H1 (cell line): ENCODE data around the gene U2SURP. TPM values are rescaled to one million over a fixed set of nuclear protein-coding genes. Genes with fewer than 3 reads are reported as not detected.
A peak's percentile ranks its signal among the peaks of the same experiment; 100 is the strongest.

Experiments used
- CTCF ChIA-PET: fragments of 300-600 bp; sonication (Branson Sonifier 250); formaldehyde crosslinking; loops from one replicate; lab custom pipeline; 2021; ENCODE audit not compliant: partially characterized antibody; lab: Charles Lee
- POLR2A ChIA-PET: fragments of 300-600 bp; sonication (Branson Sonifier 250); formaldehyde crosslinking; loops from one replicate; lab custom pipeline; 2021; ENCODE audit warnings: inconsistent platforms; ENCODE audit not compliant: partially characterized antibody; lab: Charles Lee
- DNase-seq, 2 experiments: peaks; one replicate each; pipeline versions ENCODE4 v3.0.0 to v3.0.0-alpha.2; 2010 to 2022; ENCODE audit warnings: low spot score in 2 of 2, low read depth in 1 of 2, mixed read lengths in 1 of 2
- FAIRE-seq: peaks from 2 replicates; lab custom pipeline; 2011; peaks lifted over from hg19 to GRCh38; lab: Jason Lieb, UNC
- H2AFZ ChIP-seq: 2 replicates; pipeline ENCODE4 v1.8.1; 2012; ENCODE audit warnings: low read length, inconsistent platforms
- H2AK5ac ChIP-seq: 2 replicates; pipeline ENCODE4 v1.6.1; 2013; ENCODE audit warnings: low read depth, low read length
- H2BK120ac ChIP-seq: replicated peaks from 2 replicates; pipeline ENCODE3; 2013; ENCODE audit warnings: low read depth, low read length, inconsistent platforms
- H2BK12ac ChIP-seq: 2 replicates; pipeline ENCODE4 v1.6.1; 2013; ENCODE audit warnings: low read depth, low read length
- H2BK15ac ChIP-seq: 2 replicates; pipeline ENCODE4 v1.6.1; 2013; ENCODE audit warnings: low read length
- H2BK20ac ChIP-seq: 2 replicates; pipeline ENCODE4 v1.6.1; 2013; ENCODE audit warnings: low read length
- H2BK5ac ChIP-seq: 2 replicates; pipeline ENCODE4 v1.6.1; 2013; ENCODE audit warnings: low read depth, low read length
- H3K14ac ChIP-seq: 2 replicates; pipeline ENCODE4 v1.6.1; 2013; ENCODE audit warnings: inconsistent platforms; ENCODE audit not compliant: insufficient read length
- H3K18ac ChIP-seq: 2 replicates; pipeline ENCODE4 v1.6.1; 2013; ENCODE audit warnings: low read length; ENCODE audit errors: extremely low read depth
- H3K23ac ChIP-seq: 2 replicates; pipeline ENCODE4 v1.6.1; 2013; ENCODE audit warnings: inconsistent platforms; ENCODE audit not compliant: insufficient read length
- H3K23me2 ChIP-seq: 2 replicates; pipeline ENCODE4 v1.6.1; 2013; ENCODE audit warnings: low read depth, low read length
- H3K27ac ChIP-seq: 2 replicates; pipeline ENCODE4 v1.6.1; 2011; ENCODE audit warnings: low read depth, low read length, inconsistent platforms
- H3K27me3 ChIP-seq, 4 experiments: replicated peaks in 1 of 4; 1 replicate in 1 of 4; 2 replicates in 3 of 4; pipeline versions ENCODE4 v1.6.1 to v1.8.1; 2011 to 2013; ENCODE audit warnings: low read length in 3 of 4, mild to moderate bottlenecking in 3 of 4, inconsistent platforms in 2 of 4, mixed read lengths in 2 of 4, moderate library complexity in 1 of 4; ENCODE audit not compliant: control insufficient read depth in 3 of 4, insufficient read depth in 3 of 4; ENCODE audit errors: extremely low read depth in 1 of 4
- H3K36me3 ChIP-seq, 4 experiments: 2 replicates each; pipeline versions ENCODE4 v1.6.1 to v1.8.1; 2011 to 2013; ENCODE audit warnings: mild to moderate bottlenecking in 4 of 4, low read length in 3 of 4, moderate library complexity in 2 of 4, control low read depth in 1 of 4, inconsistent platforms in 1 of 4; ENCODE audit not compliant: insufficient read depth in 4 of 4, control insufficient read depth in 2 of 4
- H3K4ac ChIP-seq: replicated peaks from 2 replicates; pipeline ENCODE3; 2013; ENCODE audit warnings: low read length, low read depth, mixed read lengths, inconsistent platforms; ENCODE audit not compliant: insufficient read length
- H3K4me1 ChIP-seq, 4 experiments: replicated peaks in 1 of 4; 1 replicate in 1 of 4; 2 replicates in 3 of 4; pipeline versions ENCODE4 v1.6.1 to v1.8.1; 2011 to 2013; ENCODE audit warnings: low read length in 3 of 4, inconsistent platforms in 2 of 4, mixed read lengths in 1 of 4; ENCODE audit not compliant: insufficient read depth in 4 of 4, control insufficient read depth in 3 of 4
- H3K4me2 ChIP-seq, 2 experiments: 2 replicates each; pipeline versions ENCODE4 v1.6.1 to v1.8.1; 2011 to 2013; ENCODE audit warnings: low read depth in 2 of 2, low read length in 2 of 2, control low read depth in 1 of 2, inconsistent platforms in 1 of 2, mild to moderate bottlenecking in 1 of 2; ENCODE audit not compliant: insufficient read depth in 1 of 2
- H3K4me3 ChIP-seq, 4 experiments: fragments of 200-600, 300-600 bp in 1 of 4; sonication (generic), shearing (Covaris generic), sonication (Bioruptor Twin) in 1 of 4; 2 replicates each; pipeline versions ENCODE4 v1.5.1 to v1.8.1; 2011 to 2016; ENCODE audit warnings: low read length in 4 of 4, low read depth in 3 of 4, control low read depth in 2 of 4, inconsistent platforms in 2 of 4, mild to moderate bottlenecking in 2 of 4, mixed read lengths in 1 of 4, moderate library complexity in 1 of 4; ENCODE audit not compliant: insufficient read depth in 2 of 4; ENCODE audit errors: extremely low read depth in 1 of 4
- H3K56ac ChIP-seq: replicated peaks from 2 replicates; pipeline ENCODE3; 2013; ENCODE audit warnings: low read depth, mild to moderate bottlenecking, mixed read lengths, low read length, inconsistent platforms; ENCODE audit not compliant: insufficient read length
- H3K79me1 ChIP-seq: 2 replicates; pipeline ENCODE4 v1.6.1; 2013; ENCODE audit warnings: low read depth, low read length, control low read depth
- H3K79me2 ChIP-seq, 2 experiments: 2 replicates each; pipeline versions ENCODE4 v1.6.1 to v1.8.1; 2012 to 2013; ENCODE audit warnings: low read length in 2 of 2, mild to moderate bottlenecking in 2 of 2, inconsistent platforms in 1 of 2; ENCODE audit not compliant: insufficient read depth in 2 of 2, control insufficient read depth in 1 of 2
- H3K9ac ChIP-seq, 4 experiments: replicated peaks in 1 of 4; 1 replicate in 1 of 4; 2 replicates in 3 of 4; pipeline versions ENCODE4 v1.6.1 to v1.8.1; 2011 to 2013; ENCODE audit warnings: low read depth in 3 of 4, low read length in 3 of 4, control low read depth in 2 of 4, mild to moderate bottlenecking in 2 of 4, moderate library complexity in 2 of 4, inconsistent platforms in 1 of 4; ENCODE audit errors: extremely low read depth in 1 of 4
- H3K9me3 ChIP-seq, 2 experiments: 2 replicates each; pipeline versions ENCODE4 v1.6.1 to v1.8.1; 2012 to 2013; ENCODE audit warnings: mild to moderate bottlenecking in 2 of 2, moderate library complexity in 2 of 2, control low read depth in 1 of 2, inconsistent platforms in 1 of 2, low read depth in 1 of 2, low read length in 1 of 2, mixed read lengths in 1 of 2; ENCODE audit not compliant: insufficient read depth in 2 of 2
- H4K20me1 ChIP-seq, 2 experiments: replicated peaks in 1 of 2; 2 replicates each; pipeline versions ENCODE3 to v1.8.1; 2011 to 2013; ENCODE audit warnings: inconsistent platforms in 2 of 2, low read length in 2 of 2, mild to moderate bottlenecking in 1 of 2; ENCODE audit not compliant: insufficient read depth in 2 of 2, control insufficient read depth in 1 of 2
- H4K5ac ChIP-seq: 2 replicates; pipeline ENCODE4 v1.6.1; 2013; ENCODE audit warnings: low read length, low read depth, mixed read lengths, inconsistent platforms; ENCODE audit not compliant: insufficient read length
- H4K8ac ChIP-seq: 2 replicates; pipeline ENCODE4 v1.8.0; 2013; ENCODE audit warnings: mild to moderate bottlenecking, moderate library complexity, low read length, inconsistent platforms; ENCODE audit not compliant: insufficient read depth; ENCODE audit errors: extremely low read depth
- H4K91ac ChIP-seq: replicated peaks from 2 replicates; pipeline ENCODE3; 2013; ENCODE audit warnings: low read length, mixed read lengths, inconsistent platforms; ENCODE audit not compliant: insufficient read length
- KDM1A ChIP-seq: fragments of 200-600, 300-600 bp; sonication (generic); IDR thresholded peaks from 2 replicates; pipeline ENCODE4 v1.7.1; 2016; ENCODE audit warnings: mild to moderate bottlenecking, low read length, borderline replicate concordance
- RAD21 ChIP-seq, 2 experiments: IDR thresholded peaks in 1 of 2; conservative IDR thresholded peaks in 1 of 2; 2 replicates each; pipeline ENCODE4 v1.6.1; 2011; ENCODE audit warnings: low read depth in 2 of 2, low read length in 2 of 2, improper control_type of control experiment in 1 of 2, inconsistent platforms in 1 of 2, mild to moderate bottlenecking in 1 of 2, moderate library complexity in 1 of 2
- RBBP5 ChIP-seq: IDR thresholded peaks from 2 replicates; pipeline ENCODE4 v1.7.1; 2012; ENCODE audit warnings: low read depth, mild to moderate bottlenecking, inconsistent platforms, low read length, moderate library complexity, borderline replicate concordance
- TCF12 ChIP-seq: IDR thresholded peaks from 2 replicates; pipeline ENCODE4 v1.6.1; 2011; ENCODE audit warnings: low read depth, mild to moderate bottlenecking, low read length
- TEAD4 ChIP-seq: IDR thresholded peaks from 2 replicates; pipeline ENCODE4 v1.6.1; 2012; ENCODE audit warnings: low read depth, low read length, inconsistent platforms, mixed read lengths
- ZNF274 ChIP-seq: IDR thresholded peaks from 2 replicates; pipeline ENCODE4 v1.7.0; 2012; ENCODE audit warnings: low read length, borderline replicate concordance; ENCODE audit errors: extremely low read depth
- WGBS, 2 experiments: shearing (Covaris generic) in 1 of 2; methylation state at CpG; one replicate each; pipeline versions ENCODE4 v1.1.6 to v1.1.7; 2013 to 2015; ENCODE audit warnings: low lambda C conversion rate in 2 of 2, mixed read lengths in 2 of 2, inconsistent platforms in 1 of 2, low coverage in 1 of 2, missing lambda C conversion rate in 1 of 2; ENCODE audit not compliant: insufficient replicate concordance in 2 of 2, insufficient coverage in 1 of 2, insufficient read length in 1 of 2; ENCODE audit errors: extremely low coverage in 1 of 2, missing lambda C conversion rate in 1 of 2; 5-methylcytosine and 5-hydroxymethylcytosine counted together
- polyA plus RNA-seq, 7 experiments: library from polyadenylated mRNA; depleted of rRNA in 3 of 7; stranded (reverse) in 5 of 7; unstranded in 2 of 7; fragments of >200 nt in 5 of 7; fragments of 200-250 nt in 2 of 7; gene quantifications; 1 replicate in 5 of 7; 2 replicates in 1 of 7; 4 replicates in 1 of 7; pipeline versions ENCODE4 v1.2.1 to v1.2.3, GENCODE V29; 2011 to 2013; ENCODE audit warnings: missing spikeins in 2 of 7, mixed read lengths in 2 of 7
- total RNA-seq: library from RNA; stranded (reverse); fragmentation: NEBNext Ultra II Directional; extraction: Animal tissue kit (Norgen Biotek cat#: 25700); gene quantifications from 2 replicates; pipeline ENCODE4 v1.2.1, GENCODE V29; 2021

Gene U2SURP
- total and polyA plus RNA-seq, 2 of the 8 experiments (the other 6 are each of a cell fraction or from before 2014, with no cell fraction given) = 22.2 to 167 TPM

DNA sequence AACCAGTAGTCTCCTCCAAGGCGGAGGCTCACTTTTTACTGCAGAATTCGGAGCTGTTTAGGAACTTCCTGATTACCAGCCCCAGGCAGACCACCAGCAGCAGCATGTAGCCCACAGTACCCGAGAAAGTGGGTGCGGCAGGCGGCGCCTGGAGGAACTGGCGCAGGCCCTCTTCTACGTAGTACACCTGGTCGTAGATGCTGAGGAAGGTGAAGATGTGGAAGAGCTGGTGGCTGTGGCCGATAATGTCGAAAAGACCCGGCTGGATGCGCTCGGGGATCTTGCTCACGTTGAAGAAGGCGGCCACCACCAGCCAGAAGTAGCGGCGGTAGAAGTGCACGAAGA lies 39.2 kb upstream of the U2SURP start:
- no peak for DNase-seq
- peak overlapping the region in 1 of 4 experiments; percentile 83; a peak in 1 of 8 replicates for H3K4me3 ChIP-seq
- H2BK5ac ChIP-seq = 0 out of 2 replicates have a peak overlapping the region, but pooled peaks have one; percentile 10
- H2BK15ac ChIP-seq = no peak overlapping the region; the same call in 1 of the 2 replicates
- H4K5ac ChIP-seq = no peak overlapping the region
- no peaks in the 10 kb centered on the region for H4K20me1 ChIP-seq
- no peaks in the 10 kb centered on the region for H3K79me2 ChIP-seq
- peak overlapping the region; percentile 54; the same call in 1 of the 2 replicates for H4K8ac ChIP-seq
- ChIA-PET POLR2A (interaction anchor here (0.9 to 4.2 kb wide), 5 partner anchors 12 to 99 kb away, joined by 4 to 25 read pairs (median 5); partner anchors contain the start of genes PCOLCE2 and U2SURP), CTCF (interaction anchor here (0.7 to 2.9 kb wide), 7 partner anchors 9 to 25 kb away, joined by 3 to 12 read pairs (median 5); no protein-coding TSS in a partner anchor)
- no peak overlapping the region for H3K4ac ChIP-seq
- peaks cover 5 to 29% (median 23%) of the 10 kb centered on the region in 4 experiments for H3K27me3 ChIP-seq
- H3K56ac ChIP-seq = no peak overlapping the region
- peaks cover 0 to 7% of the 10 kb centered on the region in 2 experiments; a peak in 1 of 4 replicates for H3K9me3 ChIP-seq
- no peak overlapping the region for H3K9ac ChIP-seq
- H2AK5ac ChIP-seq = no peak overlapping the region
- H3K79me1 ChIP-seq = no peaks in the 10 kb centered on the region
- no peak for FAIRE-seq
- peaks cover 0 to 10% (median 6%) of the 10 kb centered on the region in 4 experiments; a peak in 5 of 7 replicates for H3K4me1 ChIP-seq
- H3K18ac ChIP-seq = 0 out of 2 replicates have a peak overlapping the region, but pooled peaks have one; percentile 86
- peaks cover 10% of the 10 kb centered on the region for H3K23me2 ChIP-seq
- H4K91ac ChIP-seq = no peak overlapping the region
- H3K23ac ChIP-seq = no peak overlapping the region
- no peak overlapping the region for H2BK120ac ChIP-seq
- no peak overlapping the region for H3K27ac ChIP-seq
- H2AFZ ChIP-seq = no peak overlapping the region; the same call in 1 of the 2 replicates
- no peak overlapping the region for H2BK20ac ChIP-seq
- TF ChIP-seq KDM1A (no peak), TEAD4 (no peak), TCF12 (no peak), RAD21 (IDR thresholded peaks at IDR 0.05 in 1 of 2, conservative IDR thresholded peaks at IDR 0.05 in 1 of 2; ENCODE audit: low read depth in 2 of 2, low read length in 2 of 2) (no peak), RBBP5 (no peak), ZNF274 (no peak)
- peak overlapping the region; percentile 97; the same call in 1 of the 2 replicates for H2BK12ac ChIP-seq
- H3K36me3 ChIP-seq = no peaks in the 10 kb centered on the region
- H3K4me2 ChIP-seq = peak overlapping the region in 1 of 2 experiments; percentile 95; a peak in 1 of 4 replicates
- H3K14ac ChIP-seq = no peak overlapping the region
- WGBS, 2 experiments = 93% methylated on average over 16 of the region's 19 CpGs; no CpG with 5 or more reads in 1 of the 2 experiments
